Right atrium auricular region (tissue), 2 donors: ENCODE results near the gene TREM1. TPM values are rescaled to one million over a fixed set of nuclear protein-coding genes. Genes with fewer than 3 reads are reported as not detected.

Source experiments
- DNase-seq: peaks from one replicate; pipeline ENCODE4 v3.0.0-alpha.2; 2019; ENCODE audit warnings: low spot score
- H3K27ac ChIP-seq, 2 donors: fragments of 200-600 bp; sonication (generic); 1 replicate in 1 of 2; 2 replicates in 1 of 2; pipeline ENCODE4 v1.5.1; 2016 to 2019
- H3K27me3 ChIP-seq, 2 donors: fragments of 200-600 bp; sonication (generic); one replicate each; pipeline versions ENCODE4 v1.5.1 to v1.6.0; 2017 to 2019
- H3K36me3 ChIP-seq: fragments of 200-600 bp; sonication (generic); one replicate; pipeline ENCODE4 v1.5.1; 2016
- H3K4me1 ChIP-seq, 2 donors: fragments of 200-600 bp; sonication (generic); one replicate each; pipeline versions ENCODE4 v1.5.1 to v1.6.0; 2017 to 2019
- H3K4me3 ChIP-seq, 2 donors: fragments of 200-600 bp; sonication (generic); 1 replicate in 1 of 2; 2 replicates in 1 of 2; pipeline ENCODE4 v1.5.1; 2017 to 2019; ENCODE audit warnings: mild to moderate bottlenecking in 1 of 2, moderate library complexity in 1 of 2
- H3K9me3 ChIP-seq, 2 donors: fragments of 200-600 bp; sonication (generic); one replicate each; pipeline ENCODE4 v1.5.1; 2019
- CTCF ChIP-seq, 2 donors: fragments of 200-600 bp; sonication (generic); IDR thresholded peaks; one replicate each; pipeline ENCODE4 v1.5.1; 2019; ENCODE audit warnings: antibody characterized with exemption in 2 of 2
- total RNA-seq, 2 donors: library from RNA; depleted of rRNA; stranded (reverse); fragments of >200 nt; gene quantifications; one replicate each; pipeline ENCODE4 v1.1.0, GENCODE V29; 2016

TREM1 gene
- total RNA-seq, 2 donors from 2014 or later, result 2.9 TPM; not detected in 1

GRCh38 chr6:41321183-41321582 is 34.7 kb upstream of the TREM1 start:
- TF ChIP-seq CTCF (IDR thresholded peaks at IDR 0.05), result no peak
- DNase-seq, result no peak

GRCh38 chr6:41318654-41319565 is 32.4 kb upstream of the TREM1 start:
- Histone ChIP-seq H3K9me3 (no peaks in the 10 kb centered on the region), H3K36me3 (no peaks in the 10 kb centered on the region), H3K4me1 (peaks cover 0 to 4% of the 10 kb centered on the region in 2 donors), H3K4me3 (peak overlapping the region in 1 of 2 donors; percentile 27), H3K27me3 (peaks cover 0 to 1% of the 10 kb centered on the region in 2 donors), H3K27ac (no peak overlapping the region)
- peak; percentile 100 for TF ChIP-seq CTCF (IDR thresholded peaks at IDR 0.05)
- peak; percentile 75 for DNase-seq

More at GRCh38 chr6:41321183-41321582, 34.7 kb upstream of the TREM1 start:
- Histone ChIP-seq H3K4me1 (peaks cover 0 to 4% of the 10 kb centered on the region in 2 donors), H3K27ac (no peak overlapping the region), H3K4me3 (no peak overlapping the region), H3K27me3 (peaks cover 0 to 6% of the 10 kb centered on the region in 2 donors), H3K36me3 (no peaks in the 10 kb centered on the region), H3K9me3 (no peaks in the 10 kb centered on the region)

GRCh38 chr6:41318261-41318653 is 31.8 kb upstream of the TREM1 start:
- Histone ChIP-seq H3K36me3 (no peaks in the 10 kb centered on the region), H3K4me1 (peaks cover 0 to 4% of the 10 kb centered on the region in 2 donors), H3K27me3 (no peaks in the 10 kb centered on the region), H3K27ac (no peak overlapping the region), H3K4me3 (peak overlapping the region in 1 of 2 donors; percentile 27), H3K9me3 (no peaks in the 10 kb centered on the region)
- DNase-seq, result no peak
- TF ChIP-seq CTCF (IDR thresholded peaks at IDR 0.05), result no peak

- TF ChIP-seq CTCF (IDR thresholded peaks at IDR 0.05), result no peak
- Histone ChIP-seq H3K9me3 (no peaks in the 10 kb centered on the region), H3K27me3 (no peaks in the 10 kb centered on the region), H3K4me3 (no peak overlapping the region), H3K4me1 (peaks cover 0 to 4% of the 10 kb centered on the region in 2 donors), H3K36me3 (no peaks in the 10 kb centered on the region), H3K27ac (no peak overlapping the region)
- no peak for DNase-seq
These were observed 29.6 kb upstream of the TREM1 start for GRCh38 chr6:41315943-41316620.

- H3K27me3 ChIP-seq, result no peaks in the 10 kb centered on the region
- DNase-seq, result no peak
- H3K4me1 ChIP-seq, result peaks cover 0 to 4% of the 10 kb centered on the region in 2 donors
- H3K27ac ChIP-seq, result no peak overlapping the region
- no peaks in the 10 kb centered on the region for H3K36me3 ChIP-seq
- H3K9me3 ChIP-seq, result no peaks in the 10 kb centered on the region
- TF ChIP-seq CTCF (IDR thresholded peaks at IDR 0.05), result no peak
- H3K4me3 ChIP-seq, result no peak overlapping the region
These were observed 28.7 kb upstream of the TREM1 start for GRCh38 chr6:41315203-41315602.
